HepG2 (cell line): Measurements from ENCODE around the gene PNKD. TPM values are rescaled to one million over a fixed set of nuclear protein-coding genes. Genes with fewer than 3 reads are reported as not detected.

Experiments
- ATAC-seq: fragments of 200-7000 bp; cut with Tn5 transposase; 3 replicates; pipeline ENCODE4 v1.9.1; 2020; ENCODE audit warnings: mild to moderate bottlenecking, moderate library complexity
- BruUV-seq: library from RNA; stranded (reverse); fragments of 400-500 nt; replicated peaks from 2 replicates; lab custom pipeline; 2021; lab: Mats Ljungman, UMichigan
- CTCF ChIA-PET: fragments of 300-600 bp; formaldehyde crosslinking; extraction: SDS; loops from one replicate; lab custom pipeline; 2021; ENCODE audit warnings: low total read pairs, inconsistent platforms, low intra/inter-chr PET ratio; lab: Yijun Ruan, JAX
- POLR2A ChIA-PET: fragments of 350-600 bp; sonication (Branson Sonifier 250); formaldehyde crosslinking; loops from one replicate; lab custom pipeline; 2020; ENCODE audit warnings: antibody characterized with exemption, inconsistent platforms; lab: Yijun Ruan, JAX
- DNase-seq: peaks from one replicate; pipeline ENCODE4 v3.0.0-alpha.2; 2015; ENCODE audit warnings: low spot score
- FAIRE-seq: peaks from 3 replicates; lab custom pipeline; 2011; peaks lifted over from hg19 to GRCh38; lab: Jason Lieb, UNC
- H2AFZ ChIP-seq: one replicate; pipeline ENCODE4 v1.6.1; 2011; ENCODE audit warnings: low read length, inconsistent platforms
- H3K27ac ChIP-seq: fragments of 300-600 bp; 3 replicates; pipeline ENCODE4 v1.8.0; 2011; ENCODE audit warnings: mixed run types, mild to moderate bottlenecking, mixed read lengths, low read length, inconsistent platforms; ENCODE audit not compliant: insufficient read depth; ENCODE audit errors: extremely low read length
- H3K27me3 ChIP-seq, 2 experiments: fragments of 200-600 bp in 1 of 2; 2 replicates in 1 of 2; 3 replicates in 1 of 2; pipeline versions ENCODE4 v1.6.0 to v1.8.0; 2011; ENCODE audit warnings: low read length in 2 of 2, mild to moderate bottlenecking in 2 of 2, moderate library complexity in 2 of 2, inconsistent platforms in 1 of 2; ENCODE audit not compliant: insufficient read depth in 2 of 2, control insufficient read depth in 1 of 2
- H3K36me3 ChIP-seq, 2 experiments: fragments of 200-600 bp in 1 of 2; replicated peaks in 1 of 2; 2 replicates in 1 of 2; 3 replicates in 1 of 2; pipeline versions ENCODE4 v1.5.1 to v1.8.0; 2011; ENCODE audit warnings: low read length in 2 of 2, inconsistent platforms in 1 of 2; ENCODE audit not compliant: insufficient read depth in 2 of 2, control insufficient read depth in 1 of 2
- H3K4me1 ChIP-seq: 2 replicates; pipeline ENCODE4 v1.5.1; 2012; ENCODE audit warnings: low read length, inconsistent platforms; ENCODE audit not compliant: insufficient read depth
- H3K4me2 ChIP-seq: 2 replicates; pipeline ENCODE4 v1.6.0; 2011; ENCODE audit warnings: low read depth, low read length, inconsistent platforms
- H3K4me3 ChIP-seq, 3 experiments: fragments of 200-600 bp in 1 of 3; sonication (generic), shearing (Covaris generic) in 1 of 3; replicated peaks in 1 of 3; 2 replicates each; pipeline ENCODE4 v1.5.1; 2011 to 2016; ENCODE audit warnings: low read length in 3 of 3, inconsistent platforms in 2 of 3, low read depth in 2 of 3, mild to moderate bottlenecking in 2 of 3, control low read depth in 1 of 3, mixed read lengths in 1 of 3; ENCODE audit not compliant: insufficient read depth in 1 of 3
- H3K79me2 ChIP-seq: one replicate; pipeline ENCODE4 v1.6.1; 2011; ENCODE audit warnings: low read length, inconsistent platforms; ENCODE audit not compliant: insufficient read depth
- H3K9ac ChIP-seq: 2 replicates; pipeline ENCODE4 v1.6.0; 2011; ENCODE audit warnings: mild to moderate bottlenecking, low read depth, low read length, inconsistent platforms; ENCODE audit not compliant: insufficient read depth
- H3K9me3 ChIP-seq: 2 replicates; pipeline ENCODE4 v1.5.1; 2012; ENCODE audit warnings: mild to moderate bottlenecking, low read length
- H4K20me1 ChIP-seq: 2 replicates; pipeline ENCODE4 v1.6.0; 2011; ENCODE audit warnings: inconsistent platforms, mild to moderate bottlenecking, low read length, moderate library complexity; ENCODE audit not compliant: insufficient read depth
- BHLHE40 ChIP-seq: IDR thresholded peaks from 2 replicates; pipeline ENCODE4 v1.6.1; 2011; ENCODE audit warnings: low read length, improper control_type of control experiment
- CENPX ChIP-seq: sonication (generic); formaldehyde crosslinking; IDR thresholded peaks from 2 replicates; pipeline ENCODE4 v1.9.0; 2021; ENCODE audit warnings: mild to moderate bottlenecking, missing genetic modification reagents, moderate library complexity
- GLI4 ChIP-seq: sonication (generic); formaldehyde crosslinking; IDR thresholded peaks from 2 replicates; pipeline ENCODE4 v1.5.1; 2020; ENCODE audit warnings: missing genetic modification reagents, mild to moderate bottlenecking, moderate library complexity, borderline replicate concordance
- GPN1 ChIP-seq: sonication (generic); formaldehyde crosslinking; IDR thresholded peaks from 2 replicates; pipeline ENCODE4 v1.5.1; 2020; ENCODE audit warnings: missing genetic modification reagents, borderline replicate concordance
- HDAC6 ChIP-seq: fragments of 200-600 bp; sonication (generic); IDR thresholded peaks from 2 replicates; pipeline ENCODE4 v1.7.0; 2017; ENCODE audit warnings: mild to moderate bottlenecking, antibody characterized with exemption, low read length, low read depth
- HOXA5 ChIP-seq: sonication (generic); formaldehyde crosslinking; IDR thresholded peaks from 2 replicates; pipeline ENCODE4 v1.4.0; 2020; ENCODE audit warnings: missing genetic modification reagents
- MAZ ChIP-seq, 2 experiments: sonication (generic) in 1 of 2; formaldehyde crosslinking in 1 of 2; IDR thresholded peaks; 2 replicates each; pipeline versions ENCODE4 v1.5.0 to v1.6.1; 2012 to 2020; ENCODE audit warnings: low read depth in 2 of 2, mild to moderate bottlenecking in 2 of 2, borderline replicate concordance in 1 of 2, improper control_type of control experiment in 1 of 2, low read length in 1 of 2, missing genetic modification reagents in 1 of 2, moderate library complexity in 1 of 2
- PRPF4 ChIP-seq: fragments of 200-400 bp; formaldehyde crosslinking; IDR thresholded peaks from 2 replicates; pipeline ENCODE4 v1.6.1; 2016; ENCODE audit warnings: low read length, low read depth; ENCODE audit not compliant: poor library complexity, severe bottlenecking
- SALL1 ChIP-seq: sonication (generic); formaldehyde crosslinking; IDR thresholded peaks from 2 replicates; pipeline ENCODE4 v1.8.0; 2022; ENCODE audit warnings: mild to moderate bottlenecking, missing genetic modification reagents
- SRSF1 ChIP-seq: fragments of 200-400 bp; formaldehyde crosslinking; optimal IDR thresholded peaks from 2 replicates; pipeline ENCODE3; 2017; ENCODE audit warnings: mild to moderate bottlenecking, low read depth, low read length, moderate library complexity
- SRY ChIP-seq: sonication (generic); formaldehyde crosslinking; IDR thresholded peaks from 2 replicates; pipeline ENCODE4 v1.8.0; 2022; ENCODE audit warnings: mild to moderate bottlenecking, missing genetic modification reagents
- TBX3 ChIP-seq: fragments of 450-650 bp; IDR thresholded peaks from 2 replicates; pipeline ENCODE4 v1.6.1; 2017; ENCODE audit warnings: antibody characterized with exemption, mild to moderate bottlenecking, inconsistent platforms, borderline replicate concordance
- TCF12 ChIP-seq, 2 experiments: fragments of 450-650 bp in 1 of 2; sonication (generic) in 1 of 2; formaldehyde crosslinking in 1 of 2; IDR thresholded peaks; 2 replicates each; pipeline versions ENCODE4 v1.6.1 to v1.8.0; 2017 to 2022; ENCODE audit warnings: antibody characterized with exemption in 1 of 2, mild to moderate bottlenecking in 1 of 2, missing genetic modification reagents in 1 of 2, moderate library complexity in 1 of 2
- ZBTB49 ChIP-seq: sonication (generic); formaldehyde crosslinking; IDR thresholded peaks from 2 replicates; pipeline ENCODE4 v1.4.0; 2020; ENCODE audit warnings: missing genetic modification reagents, borderline replicate concordance
- ZNF878 ChIP-seq: sonication (generic); formaldehyde crosslinking; IDR thresholded peaks from 2 replicates; pipeline ENCODE4 v1.8.1; 2023; ENCODE audit warnings: mild to moderate bottlenecking, missing genetic modification reagents, moderate library complexity
- WGBS: methylation state at CpG from one replicate; pipeline ENCODE4 v1.1.6; 2017; ENCODE audit warnings: low lambda C conversion rate; 5-methylcytosine and 5-hydroxymethylcytosine counted together
- in situ Hi-C: cut with HindIII; loops from 2 replicates; pipeline ENCODE4 v1.10.0; 2017; ENCODE audit warnings: low pct_unique_long_range_greater_than_20kb; ENCODE audit not compliant: extremely low pct_ligation_motif_present
- intact Hi-C: fragments of 100-400 bp; cut with micrococcal nuclease; formaldehyde crosslinking; loops from one replicate; pipeline ENCODE4 v1.10.0; 2022; ENCODE audit not compliant: unreplicated experiment
- polyA plus RNA-seq, 8 experiments: library from polyadenylated mRNA; depleted of rRNA in 3 of 8; stranded (reverse) in 7 of 8; unstranded in 1 of 8; fragments of >200 nt; fragmentation: Illumina TruSeq in 4 of 8; extraction: Trizol in 4 of 8; gene quantifications; 2 replicates each; pipeline versions ENCODE4 v1.2.1 to v1.2.3, GENCODE V29; 2011 to 2016; ENCODE audit warnings: low read depth in 4 of 8, missing spikeins in 1 of 8, mixed read lengths in 1 of 8; ENCODE audit not compliant: insufficient read depth in 1 of 8
- total RNA-seq, 5 experiments: library from RNA; depleted of rRNA; stranded (reverse); fragments of >200 nt; fragmentation: Illumina TruSeq; extraction: Trizol; gene quantifications; 2 replicates each; pipeline ENCODE4 v1.2.3, GENCODE V29; 2016; ENCODE audit warnings: low read depth in 1 of 5
- TF ChIP-seq, protein P1 (sequence below): sonication (generic); formaldehyde crosslinking; IDR thresholded peaks from 2 replicates; pipeline ENCODE4 v1.4.0; 2020; ENCODE audit warnings: missing genetic modification reagents, borderline replicate concordance

Gene PNKD
- total and polyA plus RNA-seq, 2 of the 13 experiments (the other 11 are each of a cell fraction or from before 2014, with no cell fraction given): 55.9 to 80.4 TPM

GRCh38 chr2:218300141-218300540 is 29.8 kb downstream of the PNKD start:
- Histone ChIP-seq H3K4me2 (no peak overlapping the region), H3K27ac (no peak overlapping the region), H2AFZ (no peak overlapping the region), H3K4me1 (peaks cover 63% of the 10 kb centered on the region), H4K20me1 (no peaks in the 10 kb centered on the region), H3K79me2 (no peaks in the 10 kb centered on the region), H3K36me3 (no peaks in the 10 kb centered on the region), H3K9ac (no peak overlapping the region), H3K9me3 (no peaks in the 10 kb centered on the region), H3K4me3 (no peak overlapping the region), H3K27me3 (no peaks in the 10 kb centered on the region)
- no TSS peak for BruUV-seq
- in situ Hi-C loops: loop anchor here (5.0 kb wide), 1 partner anchor 57 kb away; the partner anchor contains the start of gene CATIP
- no peak for FAIRE-seq
- ChIA-PET POLR2A (interaction anchor here (1.1 to 4.6 kb wide), 2 partner anchors 10 to 101 kb away, joined by 3 to 24 read pairs; partner anchors contain the start of gene CTDSP1), CTCF (interaction anchor here (2.0 to 3.1 kb wide), 2 partner anchors 56 to 96 kb away, joined by 36 to 59 read pairs; partner anchors contain the start of gene CATIP)
- WGBS: 24% methylated on average over 4 of the region's 4 CpGs
- ATAC-seq: no peak
- no peak for DNase-seq
- intact Hi-C loops: loop anchor here (2.0 kb wide), 1 partner anchor 87 kb away; no protein-coding TSS in a partner anchor
- TF ChIP-seq GLI4: no peak
- no peak for TF ChIP-seq SALL1 (CRISPR knock-in tag)
- TF ChIP-seq PRPF4: no peak
- TF ChIP-seq TCF12 (IDR thresholded peaks at IDR 0.05): no peak
- TF ChIP-seq TCF12 (CRISPR knock-in tag; IDR thresholded peaks at IDR 0.05): no peak
- TF ChIP-seq HOXA5: no peak
- TF ChIP-seq ZBTB49 (CRISPR knock-in tag): no peak
- no peak for TF ChIP-seq SRY
- no peak for TF ChIP-seq GPN1 (CRISPR knock-in tag)
- TF ChIP-seq, protein P1, sequence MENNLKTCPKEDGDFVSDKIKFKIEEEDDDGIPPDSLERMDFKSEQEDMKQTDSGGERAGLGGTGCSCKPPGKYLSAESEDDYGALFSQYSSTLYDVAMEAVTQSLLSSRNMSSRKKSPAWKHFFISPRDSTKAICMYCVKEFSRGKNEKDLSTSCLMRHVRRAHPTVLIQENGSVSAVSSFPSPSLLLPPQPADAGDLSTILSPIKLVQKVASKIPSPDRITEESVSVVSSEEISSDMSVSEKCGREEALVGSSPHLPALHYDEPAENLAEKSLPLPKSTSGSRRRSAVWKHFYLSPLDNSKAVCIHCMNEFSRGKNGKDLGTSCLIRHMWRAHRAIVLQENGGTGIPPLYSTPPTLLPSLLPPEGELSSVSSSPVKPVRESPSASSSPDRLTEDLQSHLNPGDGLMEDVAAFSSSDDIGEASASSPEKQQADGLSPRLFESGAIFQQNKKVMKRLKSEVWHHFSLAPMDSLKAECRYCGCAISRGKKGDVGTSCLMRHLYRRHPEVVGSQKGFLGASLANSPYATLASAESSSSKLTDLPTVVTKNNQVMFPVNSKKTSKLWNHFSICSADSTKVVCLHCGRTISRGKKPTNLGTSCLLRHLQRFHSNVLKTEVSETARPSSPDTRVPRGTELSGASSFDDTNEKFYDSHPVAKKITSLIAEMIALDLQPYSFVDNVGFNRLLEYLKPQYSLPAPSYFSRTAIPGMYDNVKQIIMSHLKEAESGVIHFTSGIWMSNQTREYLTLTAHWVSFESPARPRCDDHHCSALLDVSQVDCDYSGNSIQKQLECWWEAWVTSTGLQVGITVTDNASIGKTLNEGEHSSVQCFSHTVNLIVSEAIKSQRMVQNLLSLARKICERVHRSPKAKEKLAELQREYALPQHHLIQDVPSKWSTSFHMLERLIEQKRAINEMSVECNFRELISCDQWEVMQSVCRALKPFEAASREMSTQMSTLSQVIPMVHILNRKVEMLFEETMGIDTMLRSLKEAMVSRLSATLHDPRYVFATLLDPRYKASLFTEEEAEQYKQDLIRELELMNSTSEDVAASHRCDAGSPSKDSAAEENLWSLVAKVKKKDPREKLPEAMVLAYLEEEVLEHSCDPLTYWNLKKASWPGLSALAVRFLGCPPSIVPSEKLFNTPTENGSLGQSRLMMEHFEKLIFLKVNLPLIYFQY (CRISPR knock-in tag): no peak
- TF ChIP-seq MAZ (IDR thresholded peaks at IDR 0.05; ENCODE audit: borderline replicate concordance, low read depth, low read length): no peak
- no peak for TF ChIP-seq MAZ (CRISPR knock-in tag; IDR thresholded peaks at IDR 0.05; ENCODE audit: low read depth)
- TF ChIP-seq SRSF1: no peak
- no peak for TF ChIP-seq HDAC6
- TF ChIP-seq TBX3: no peak
- TF ChIP-seq ZNF878 (CRISPR knock-in tag): no peak
- no peak for TF ChIP-seq CENPX
- TF ChIP-seq BHLHE40: no peak
